Tibial artery (tissue), 4 donors: ENCODE measurements around the gene DBF4.
A peak's percentile ranks its signal among the peaks of the same experiment; 100 is the strongest.
"Not testable (repeated sequence)": the region's sequence is repeated elsewhere in the genome, so short reads cannot be mapped to it uniquely, and the experiment has no call there.

Experiments used
- DNase-seq, 2 donors: peaks; one replicate each; pipeline ENCODE4 v3.0.0-alpha.2; 2019
- H3K27ac ChIP-seq, 2 donors: fragments of 200-600 bp; sonication (generic) in 1 of 2; 1 replicate in 1 of 2; 2 replicates in 1 of 2; pipeline ENCODE4 v1.5.1; 2018 to 2019; ENCODE audit warnings: mild to moderate bottlenecking in 1 of 2
- H3K27me3 ChIP-seq, 2 donors: fragments of 200-600 bp; sonication (generic) in 1 of 2; one replicate each; pipeline versions ENCODE4 v1.5.1 to v1.6.0; 2016 to 2019
- H3K36me3 ChIP-seq, 3 donors: fragments of 200-600 bp; sonication (generic) in 2 of 3; one replicate each; pipeline ENCODE4 v1.5.1; 2016 to 2019; ENCODE audit warnings: mild to moderate bottlenecking in 2 of 3
- H3K4me1 ChIP-seq, 4 donors: fragments of 200-600 bp; sonication (generic) in 2 of 4; 1 replicate in 3 of 4; 2 replicates in 1 of 4; pipeline ENCODE4 v1.5.1; 2016 to 2019
- H3K4me3 ChIP-seq, 2 donors: fragments of 200-600 bp; sonication (generic) in 1 of 2; 1 replicate in 1 of 2; 2 replicates in 1 of 2; pipeline ENCODE4 v1.5.1; 2018 to 2019; ENCODE audit warnings: mild to moderate bottlenecking in 2 of 2
- H3K9me3 ChIP-seq, 3 donors: fragments of 200-600 bp; sonication (generic) in 1 of 3; one replicate each; pipeline ENCODE4 v1.5.1; 2016 to 2019
- intact Hi-C: fragments of 100-400 bp; cut with DNase I; formaldehyde crosslinking; loops from one replicate; pipeline ENCODE4 v1.15.0; 2023; ENCODE audit warnings: low total_unique reads
- TF ChIP-seq, protein P1 (sequence below), 2 experiments: fragments of 200-600 bp in 1 of 2; fragments of 450-650 bp in 1 of 2; IDR thresholded peaks; one replicate each; pipeline ENCODE4 v1.5.1; 2017 to 2019; ENCODE audit warnings: antibody characterized with exemption in 2 of 2, mild to moderate bottlenecking in 1 of 2, moderate library complexity in 1 of 2

The DBF4 gene

GRCh38 chr7:87919875-87920274, 43.6 kb downstream of the DBF4 start:
- Histone ChIP-seq H3K27ac (no peak overlapping the region), H3K27me3 (peaks cover 0 to 4% of the 10 kb centered on the region in 2 donors), H3K9me3 (no peaks in the 10 kb centered on the region), H3K4me1 (no peaks in the 10 kb centered on the region), H3K4me3 (no peak overlapping the region), H3K36me3 (no peaks in the 10 kb centered on the region)
- no peak for DNase-seq
- intact Hi-C loops: no loop called here
- TF ChIP-seq, protein P1, sequence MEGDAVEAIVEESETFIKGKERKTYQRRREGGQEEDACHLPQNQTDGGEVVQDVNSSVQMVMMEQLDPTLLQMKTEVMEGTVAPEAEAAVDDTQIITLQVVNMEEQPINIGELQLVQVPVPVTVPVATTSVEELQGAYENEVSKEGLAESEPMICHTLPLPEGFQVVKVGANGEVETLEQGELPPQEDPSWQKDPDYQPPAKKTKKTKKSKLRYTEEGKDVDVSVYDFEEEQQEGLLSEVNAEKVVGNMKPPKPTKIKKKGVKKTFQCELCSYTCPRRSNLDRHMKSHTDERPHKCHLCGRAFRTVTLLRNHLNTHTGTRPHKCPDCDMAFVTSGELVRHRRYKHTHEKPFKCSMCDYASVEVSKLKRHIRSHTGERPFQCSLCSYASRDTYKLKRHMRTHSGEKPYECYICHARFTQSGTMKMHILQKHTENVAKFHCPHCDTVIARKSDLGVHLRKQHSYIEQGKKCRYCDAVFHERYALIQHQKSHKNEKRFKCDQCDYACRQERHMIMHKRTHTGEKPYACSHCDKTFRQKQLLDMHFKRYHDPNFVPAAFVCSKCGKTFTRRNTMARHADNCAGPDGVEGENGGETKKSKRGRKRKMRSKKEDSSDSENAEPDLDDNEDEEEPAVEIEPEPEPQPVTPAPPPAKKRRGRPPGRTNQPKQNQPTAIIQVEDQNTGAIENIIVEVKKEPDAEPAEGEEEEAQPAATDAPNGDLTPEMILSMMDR (IDR thresholded peaks at IDR 0.05): no peak

- Histone ChIP-seq H3K9me3 (no peaks in the 10 kb centered on the region), H3K36me3 (no peaks in the 10 kb centered on the region)
- TF ChIP-seq, protein P1 (IDR thresholded peaks at IDR 0.05): no peak
Observed at GRCh38 chr7:87920578-87920977, 44.3 kb downstream of the DBF4 start.

DNA sequence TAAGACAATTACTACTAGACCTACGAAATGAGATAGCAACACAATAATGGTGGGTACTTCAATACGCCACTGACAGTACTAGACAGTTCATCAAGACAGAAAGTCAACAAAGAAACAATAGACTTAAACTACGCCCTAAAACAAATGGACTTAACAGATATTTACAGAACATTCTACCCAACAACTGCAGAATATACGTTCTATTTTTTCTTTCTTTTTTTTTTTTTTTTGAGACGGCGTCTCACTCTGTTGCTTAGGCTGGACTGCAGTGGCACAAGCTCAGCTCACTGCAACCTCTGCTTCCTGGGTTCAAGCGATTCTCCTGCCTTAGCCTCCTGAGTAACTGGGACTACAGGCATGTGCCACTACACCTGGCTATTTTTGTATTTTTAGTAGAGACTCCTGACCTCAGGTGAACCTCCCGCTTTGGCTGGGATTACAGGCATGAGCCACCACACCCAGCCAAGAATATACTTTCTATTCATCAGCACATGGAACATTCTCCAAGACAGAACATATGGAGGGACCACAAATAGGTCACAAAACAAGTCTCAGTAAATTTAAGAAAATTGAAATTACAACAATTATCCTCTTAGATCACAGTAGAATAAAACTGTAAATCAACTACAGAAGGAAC, 46.6 kb downstream of the DBF4 start:
- intact Hi-C loops: not testable (repeated sequence)

More at GRCh38 chr7:87920578-87920977, 44.3 kb downstream of the DBF4 start:
- Histone ChIP-seq H3K4me3 (no peak overlapping the region), H3K27ac (no peak overlapping the region), H3K4me1 (no peaks in the 10 kb centered on the region), H3K27me3 (peaks cover 0 to 4% of the 10 kb centered on the region in 2 donors)
- intact Hi-C loops: no loop called here
- no peak for DNase-seq

DNA sequence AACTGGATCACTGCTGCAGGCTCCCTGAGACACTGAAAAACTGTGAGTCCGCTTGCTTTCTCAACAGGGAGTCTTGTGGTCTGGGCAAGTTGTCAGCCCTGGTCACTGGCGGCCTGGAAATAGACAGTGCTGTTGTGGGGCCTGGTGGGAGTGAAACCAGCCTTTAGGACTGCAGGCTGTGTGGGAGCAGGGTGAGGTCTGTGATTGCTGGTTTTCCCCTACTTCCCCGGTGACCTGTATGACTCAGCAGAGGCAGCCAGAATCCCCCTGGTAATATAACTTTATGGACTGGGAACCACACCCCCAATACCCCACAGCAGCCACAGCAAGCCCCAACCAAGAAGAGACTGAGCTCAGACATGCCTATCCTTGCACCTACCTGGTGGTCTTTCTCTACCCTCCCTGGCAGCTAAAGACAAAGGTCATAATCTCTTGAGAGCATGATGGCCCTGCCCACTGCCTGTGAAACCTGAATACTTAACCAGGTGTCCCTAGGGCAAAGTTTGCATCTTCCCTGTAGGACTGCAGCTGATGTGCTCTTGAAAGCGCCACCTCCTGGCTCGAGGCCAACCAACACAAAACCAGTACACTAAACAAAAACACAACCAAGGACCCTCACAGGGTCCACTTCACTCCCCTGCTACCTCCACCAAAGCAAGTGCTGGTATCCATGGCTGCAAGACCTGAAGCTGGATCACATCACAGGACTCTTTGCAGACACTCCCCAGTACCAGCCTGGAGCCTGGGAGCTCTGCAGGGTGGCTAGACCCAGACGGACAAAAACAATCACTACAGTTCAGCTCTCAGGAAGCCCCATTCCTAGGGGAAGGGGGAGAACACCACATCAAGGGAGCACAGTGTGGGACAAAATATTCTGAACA, 50.5 kb downstream of the DBF4 start:
- TF ChIP-seq, protein P1 (IDR thresholded peaks at IDR 0.05): no peak
- intact Hi-C loops: no loop called here
- Histone ChIP-seq H3K36me3 (no peaks in the 10 kb centered on the region), H3K4me1 (no peaks in the 10 kb centered on the region), H3K9me3 (no peaks in the 10 kb centered on the region), H3K27me3 (no peaks in the 10 kb centered on the region), H3K27ac (no peak overlapping the region), H3K4me3 (no peak overlapping the region)
- no peak for DNase-seq

More for the DNA sequence above, 46.6 kb downstream of the DBF4 start:
- not testable (repeated sequence) for H3K4me3 ChIP-seq, H3K27ac ChIP-seq, H3K9me3 ChIP-seq, H3K36me3 ChIP-seq, H3K4me1 ChIP-seq, H3K27me3 ChIP-seq, DNase-seq

DNA sequence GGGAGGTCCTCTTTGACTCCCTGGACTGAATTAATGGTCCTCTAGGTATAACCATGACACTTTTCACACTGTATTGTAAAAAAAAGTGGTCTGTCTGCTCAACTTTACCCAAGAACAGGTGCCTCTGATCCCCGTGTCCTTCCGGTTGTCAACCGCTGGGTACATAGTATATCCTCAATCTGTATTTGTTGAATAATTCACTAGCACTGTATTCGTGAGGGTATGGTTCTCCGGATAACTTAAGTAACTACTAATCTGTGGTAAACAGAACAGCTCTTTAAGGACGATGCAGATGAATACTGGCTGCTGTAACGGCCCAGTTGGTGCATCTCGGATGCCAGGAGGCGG, 57.3 kb downstream of the DBF4 start:
- peak overlapping the region; percentile 61 to 79 for H3K4me3 ChIP-seq
- peak overlapping the region; percentile 8 to 23 for H3K27ac ChIP-seq
- H3K36me3 ChIP-seq: no peaks in the 10 kb centered on the region
- intact Hi-C loops: no loop called here
- TF ChIP-seq, protein P1 (IDR thresholded peaks at IDR 0.05): no peak
- no peaks in the 10 kb centered on the region for H3K27me3 ChIP-seq
- DNase-seq: no peak
- peaks cover 0 to 13% (median 5%) of the 10 kb centered on the region in 4 donors for H3K4me1 ChIP-seq
- no peaks in the 10 kb centered on the region for H3K9me3 ChIP-seq
